ENCODE measurements around the gene NFKBIB. TPM values are rescaled to one million over a fixed set of nuclear protein-coding genes. Genes with fewer than 3 reads are reported as not detected.
"Not testable (repeated sequence)": the region's sequence is repeated elsewhere in the genome, so short reads cannot be mapped to it uniquely, and the experiment has no call there.

NFKBIB gene
- total RNA-seq = 23.1 TPM

- DNase-seq (ENCODE audit: low spot score) = peak; percentile 100
These were observed at the start of gene NFKBIB, which contains the start of gene SIRT2 for GRCh38 chr19:38899447-38900201. Gene NFKBIB (plus strand): TSS chr19:38899969. CDS start chr19:38900033, 64 bp downstream. Gene SIRT2 (minus strand): TSS chr19:38899618. CDS start chr19:38899521, 97 bp downstream.

- DNase-seq (ENCODE audit: low spot score) = peak; percentile 100
These were observed 49.3 kb upstream of the NFKBIB start for GRCh38 chr19:38850436-38850975.

GRCh38 chr19:38850976-38851621, 48.7 kb upstream of the NFKBIB start:
- DNase-seq (ENCODE audit: low spot score) = peak; percentile 30

GRCh38 chr19:38851622-38852230, 48.0 kb upstream of the NFKBIB start:
- peak; percentile 94 for DNase-seq (ENCODE audit: low spot score)

GRCh38 chr19:38852231-38853044, 47.3 kb upstream of the NFKBIB start:
- peak; percentile 52 for DNase-seq (ENCODE audit: low spot score)

GRCh38 chr19:38853214-38853613, 46.6 kb upstream of the NFKBIB start:
- no peak for DNase-seq (ENCODE audit: low spot score)

GRCh38 chr19:38854961-38855360, 44.8 kb upstream of the NFKBIB start:
- not testable (repeated sequence) for DNase-seq (ENCODE audit: low spot score)

- not testable (repeated sequence) for DNase-seq (ENCODE audit: low spot score)
These were observed 44.0 kb upstream of the NFKBIB start for GRCh38 chr19:38855751-38856150.

GRCh38 chr19:38856813-38857212, 43.0 kb upstream of the NFKBIB start:
- no peak for DNase-seq (ENCODE audit: low spot score)

- DNase-seq (ENCODE audit: low spot score) = not testable (repeated sequence)
These were observed 40.1 kb upstream of the NFKBIB start for GRCh38 chr19:38859631-38860204.

GRCh38 chr19:38861368-38861767, 38.4 kb upstream of the NFKBIB start:
- no peak for DNase-seq (ENCODE audit: low spot score)

- peak; percentile 59 for DNase-seq (ENCODE audit: low spot score)
These were observed 37.3 kb upstream of the NFKBIB start for GRCh38 chr19:38862321-38863059.

- DNase-seq (ENCODE audit: low spot score) = no peak
These were observed 32.5 kb upstream of the NFKBIB start for GRCh38 chr19:38867171-38867780.

- no peak for DNase-seq (ENCODE audit: low spot score)
These were observed 31.2 kb upstream of the NFKBIB start for GRCh38 chr19:38868551-38868950.

GRCh38 chr19:38869160-38869835, 30.5 kb upstream of the NFKBIB start:
- DNase-seq (ENCODE audit: low spot score) = no peak

GRCh38 chr19:38869836-38870607, 29.7 kb upstream of the NFKBIB start:
- peak; percentile 82 for DNase-seq (ENCODE audit: low spot score)

- no peak for DNase-seq (ENCODE audit: low spot score)
These were observed 29.2 kb upstream of the NFKBIB start for GRCh38 chr19:38870612-38871011.

GRCh38 chr19:38873400-38873799, 26.4 kb upstream of the NFKBIB start:
- not testable (repeated sequence) for DNase-seq (ENCODE audit: low spot score)

Data from mucosa of gallbladder (tissue), 1 donor.